HepG2 (cell line): ENCODE results near the gene TYMP. TPM values are rescaled to one million over a fixed set of nuclear protein-coding genes. Genes with fewer than 3 reads are reported as not detected.

Experiments
- BRCA1 ChIP-seq: sonication (generic); formaldehyde crosslinking; IDR thresholded peaks from 2 replicates; pipeline ENCODE4 v1.4.0; 2020; ENCODE audit warnings: missing genetic modification reagents
- CBFB ChIP-seq: sonication (generic); formaldehyde crosslinking; IDR thresholded peaks from 2 replicates; pipeline ENCODE4 v1.4.0; 2020; ENCODE audit warnings: missing genetic modification reagents
- FOXJ3 ChIP-seq: sonication (generic); formaldehyde crosslinking; IDR thresholded peaks from 2 replicates; pipeline ENCODE4 v1.4.0; 2020; ENCODE audit warnings: missing genetic modification reagents, mild to moderate bottlenecking, borderline replicate concordance
- FOXP4 ChIP-seq: sonication (generic); formaldehyde crosslinking; IDR thresholded peaks from 2 replicates; pipeline ENCODE4 v1.4.0; 2020; ENCODE audit warnings: missing genetic modification reagents
- KDM2A ChIP-seq: sonication (generic); formaldehyde crosslinking; IDR thresholded peaks from 2 replicates; pipeline ENCODE4 v1.4.0; 2020; ENCODE audit warnings: low read depth, missing genetic modification reagents, borderline replicate concordance
- MNT ChIP-seq: fragments of 450-650 bp; IDR thresholded peaks from 2 replicates; pipeline ENCODE4 v1.6.1; 2016
- PRMT3 ChIP-seq: sonication (generic); formaldehyde crosslinking; IDR thresholded peaks from 2 replicates; pipeline ENCODE4 v1.8.1; 2022; ENCODE audit warnings: low read depth, mild to moderate bottlenecking, moderate library complexity, missing genetic modification reagents, borderline replicate concordance
- RAD51 ChIP-seq: fragments of 450-650 bp; IDR thresholded peaks from 2 replicates; pipeline ENCODE4 v1.6.1; 2016; ENCODE audit warnings: borderline replicate concordance
- RERE ChIP-seq: IDR thresholded peaks from 2 replicates; pipeline ENCODE4 v1.6.1; 2016; ENCODE audit warnings: low read depth, missing genetic modification reagents, missing compliant biosample characterization
- YEATS4 ChIP-seq: sonication (generic); formaldehyde crosslinking; IDR thresholded peaks from 2 replicates; pipeline ENCODE4 v1.4.0; 2020; ENCODE audit warnings: missing genetic modification reagents, borderline replicate concordance
- ZBTB26 ChIP-seq: IDR thresholded peaks from 2 replicates; pipeline ENCODE4 v1.6.1; 2016; ENCODE audit warnings: missing compliant biosample characterization, missing genetic modification reagents, borderline replicate concordance
- ZC3H13 ChIP-seq: sonication (generic); formaldehyde crosslinking; IDR thresholded peaks from 2 replicates; pipeline ENCODE4 v1.8.1; 2023; ENCODE audit warnings: mild to moderate bottlenecking, missing genetic modification reagents, moderate library complexity
- ZNF451 ChIP-seq: sonication (generic); formaldehyde crosslinking; IDR thresholded peaks from 2 replicates; pipeline ENCODE4 v1.5.0; 2020; ENCODE audit warnings: mild to moderate bottlenecking, missing genetic modification reagents
- ZNF558 ChIP-seq: sonication (generic); formaldehyde crosslinking; IDR thresholded peaks from 2 replicates; pipeline ENCODE4 v1.9.0; 2022; ENCODE audit warnings: mild to moderate bottlenecking, missing genetic modification reagents, borderline replicate concordance
- polyA plus RNA-seq, 8 experiments: library from polyadenylated mRNA; depleted of rRNA in 3 of 8; stranded (reverse) in 7 of 8; unstranded in 1 of 8; fragments of >200 nt; fragmentation: Illumina TruSeq in 4 of 8; extraction: Trizol in 4 of 8; gene quantifications; 2 replicates each; pipeline versions ENCODE4 v1.2.1 to v1.2.3, GENCODE V29; 2011 to 2016; ENCODE audit warnings: low read depth in 4 of 8, missing spikeins in 1 of 8, mixed read lengths in 1 of 8; ENCODE audit not compliant: insufficient read depth in 1 of 8
- total RNA-seq, 5 experiments: library from RNA; depleted of rRNA; stranded (reverse); fragments of >200 nt; fragmentation: Illumina TruSeq; extraction: Trizol; gene quantifications; 2 replicates each; pipeline ENCODE4 v1.2.3, GENCODE V29; 2016; ENCODE audit warnings: low read depth in 1 of 5
- TF ChIP-seq, protein P1 (sequence below): sonication (generic); formaldehyde crosslinking; IDR thresholded peaks from 2 replicates; pipeline ENCODE4 v1.5.0; 2020; ENCODE audit warnings: missing genetic modification reagents
- TF ChIP-seq, protein P2 (sequence below): sonication (generic); formaldehyde crosslinking; IDR thresholded peaks from 2 replicates; pipeline ENCODE4 v1.4.0; 2020; ENCODE audit warnings: missing genetic modification reagents; ENCODE audit errors: not compliant biosample characterization

TYMP gene
- total and polyA plus RNA-seq, 2 of the 13 experiments (the other 11 are each of a cell fraction or from before 2014, with no cell fraction given), result 3.9 to 4.3 TPM

DNA sequence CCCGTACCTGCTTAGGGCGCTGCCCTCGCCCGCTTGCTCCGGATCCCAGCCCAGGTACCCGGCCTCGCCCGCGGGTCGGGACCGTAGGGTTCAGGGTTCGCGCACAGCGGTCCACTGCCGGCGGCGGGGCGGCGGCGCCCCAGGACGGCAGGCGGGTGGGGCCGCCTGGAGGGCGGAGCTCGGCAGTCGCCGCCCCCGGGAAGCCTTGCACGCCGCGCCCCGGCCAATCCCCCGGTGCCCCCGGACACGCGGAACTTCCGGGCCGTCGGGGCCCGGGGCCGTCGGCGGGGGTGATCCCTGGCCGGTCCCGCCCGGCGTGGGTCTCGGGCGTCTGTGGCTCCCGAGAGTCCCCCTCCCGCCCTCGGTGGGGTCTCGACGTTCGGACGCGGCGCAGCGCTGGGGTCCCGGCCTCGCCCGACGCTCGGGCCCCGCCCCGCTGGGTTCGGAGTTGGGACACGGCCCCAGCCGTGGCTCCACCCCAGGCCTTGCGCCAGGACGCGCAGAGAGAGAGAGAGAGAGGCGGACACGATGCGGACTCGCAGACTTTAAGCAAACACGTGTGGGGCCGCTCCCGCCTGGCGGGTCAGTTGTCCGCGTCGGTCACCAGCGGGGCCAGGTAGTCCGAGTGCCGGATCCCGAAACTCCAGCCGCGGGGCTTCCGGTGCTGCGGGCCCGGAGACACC lies at the start of gene TYMP (continued):
- TF ChIP-seq FOXJ3 (peak; percentile 29; the same call in 1 of the 2 replicates), ZC3H13 (CRISPR knock-in tag) (peak; percentile 80; the same call in 1 of the 2 replicates), KDM2A (CRISPR knock-in tag) (peak; percentile 70), CBFB (peak; percentile 9; the same call in 1 of the 2 replicates), ZNF451 (CRISPR knock-in tag) (0 out of 2 replicates have a peak, but pooled peaks have one; percentile 53), ZNF558 (CRISPR knock-in tag) (no peak; the same call in 1 of the 2 replicates), YEATS4 (peak; percentile 76), FOXP4 (CRISPR knock-in tag) (0 out of 2 replicates have a peak, but pooled peaks have one; percentile 39), ZBTB26 (no peak), RAD51 (no peak), RERE (CRISPR knock-in tag) (peak; percentile 12; the same call in 1 of the 2 replicates), BRCA1 (0 out of 2 replicates have a peak, but pooled peaks have one; percentile 55), PRMT3 (no peak), MNT (0 out of 2 replicates have a peak, but pooled peaks have one; percentile 21)
- TF ChIP-seq, protein P1, sequence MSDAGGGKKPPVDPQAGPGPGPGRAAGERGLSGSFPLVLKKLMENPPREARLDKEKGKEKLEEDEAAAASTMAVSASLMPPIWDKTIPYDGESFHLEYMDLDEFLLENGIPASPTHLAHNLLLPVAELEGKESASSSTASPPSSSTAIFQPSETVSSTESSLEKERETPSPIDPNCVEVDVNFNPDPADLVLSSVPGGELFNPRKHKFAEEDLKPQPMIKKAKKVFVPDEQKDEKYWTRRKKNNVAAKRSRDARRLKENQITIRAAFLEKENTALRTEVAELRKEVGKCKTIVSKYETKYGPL (CRISPR knock-in tag), result no peak
- TF ChIP-seq, protein P2, sequence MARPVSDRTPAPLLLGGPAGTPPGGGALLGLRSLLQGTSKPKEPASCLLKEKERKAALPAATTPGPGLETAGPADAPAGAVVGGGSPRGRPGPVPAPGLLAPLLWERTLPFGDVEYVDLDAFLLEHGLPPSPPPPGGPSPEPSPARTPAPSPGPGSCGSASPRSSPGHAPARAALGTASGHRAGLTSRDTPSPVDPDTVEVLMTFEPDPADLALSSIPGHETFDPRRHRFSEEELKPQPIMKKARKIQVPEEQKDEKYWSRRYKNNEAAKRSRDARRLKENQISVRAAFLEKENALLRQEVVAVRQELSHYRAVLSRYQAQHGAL (CRISPR knock-in tag), result no peak
